GM12878 (cell line): ENCODE data around the gene EPN3. TPM values are rescaled to one million over a fixed set of nuclear protein-coding genes. Genes with fewer than 3 reads are reported as not detected.

Source experiments
- BMI1 ChIP-seq: fragments of 450-650 bp; IDR thresholded peaks from 2 replicates; pipeline ENCODE4 v1.6.1; 2016; ENCODE audit warnings: mild to moderate bottlenecking, moderate library complexity, borderline replicate concordance
- CHD1 ChIP-seq: IDR thresholded peaks from 2 replicates; pipeline ENCODE4 v1.6.1; 2012; ENCODE audit warnings: low read depth, low read length, improper control_type of control experiment
- CREB1 ChIP-seq: IDR thresholded peaks from 2 replicates; pipeline ENCODE4 v1.6.1; 2012; ENCODE audit warnings: low read depth, mild to moderate bottlenecking, inconsistent platforms
- HDAC6 ChIP-seq: fragments of 200-600 bp; sonication (generic); IDR thresholded peaks from one replicate; pipeline ENCODE4 v1.8.0; 2017; ENCODE audit warnings: antibody characterized with exemption; ENCODE audit not compliant: unreplicated experiment
- HSF1 ChIP-seq: fragments of 150-350 bp; IDR thresholded peaks from 2 replicates; pipeline ENCODE4 v1.6.1; 2014; ENCODE audit warnings: mild to moderate bottlenecking, low read depth, low read length
- IKZF2 ChIP-seq, 2 experiments: fragments of 450-650 bp; IDR thresholded peaks; 2 replicates each; pipeline ENCODE4 v1.6.1; 2017; ENCODE audit warnings: mild to moderate bottlenecking in 2 of 2, moderate library complexity in 2 of 2
- IRF3 ChIP-seq: fragments of 450-650 bp; IDR thresholded peaks from 2 replicates; pipeline ENCODE4 v1.6.1; 2014; ENCODE audit warnings: mild to moderate bottlenecking
- KLF5 ChIP-seq: fragments of 450-650 bp; IDR thresholded peaks from 2 replicates; pipeline ENCODE4 v1.6.1; 2014; ENCODE audit warnings: mild to moderate bottlenecking; ENCODE audit not compliant: partially characterized antibody
- NKRF ChIP-seq: fragments of 450-650 bp; conservative IDR thresholded peaks from 2 replicates; pipeline ENCODE4 v1.6.1; 2017; ENCODE audit warnings: mild to moderate bottlenecking, moderate library complexity
- PAX5 ChIP-seq: IDR thresholded peaks from 2 replicates; pipeline ENCODE4 v1.6.1; 2011; ENCODE audit warnings: low read depth, low read length, borderline replicate concordance
- PKNOX1 ChIP-seq: fragments of 450-650 bp; IDR thresholded peaks from 2 replicates; pipeline ENCODE4 v1.6.1; 2016; ENCODE audit warnings: mild to moderate bottlenecking
- RELA ChIP-seq: fragments of 450-650 bp; IDR thresholded peaks from 2 replicates; pipeline ENCODE4 v1.8.0; 2014; ENCODE audit warnings: borderline replicate concordance; ENCODE audit not compliant: partially characterized antibody
- SIN3A ChIP-seq: IDR thresholded peaks from 2 replicates; pipeline ENCODE4 v1.6.1; 2012; ENCODE audit warnings: low read depth, low read length, improper control_type of control experiment
- SIX5 ChIP-seq: IDR thresholded peaks from 2 replicates; pipeline ENCODE4 v1.6.1; 2011; ENCODE audit warnings: mild to moderate bottlenecking, low read depth, low read length, moderate library complexity; ENCODE audit not compliant: severe bottlenecking
- SUPT20H ChIP-seq: IDR thresholded peaks from 2 replicates; pipeline ENCODE4 v1.6.1; 2011; ENCODE audit warnings: low read depth, mild to moderate bottlenecking, low read length, moderate library complexity, borderline replicate concordance; ENCODE audit not compliant: control insufficient read depth
- TARDBP ChIP-seq: IDR thresholded peaks from 2 replicates; pipeline ENCODE4 v1.6.1; 2016; ENCODE audit warnings: borderline replicate concordance
- TCF7 ChIP-seq: IDR thresholded peaks from 2 replicates; pipeline ENCODE4 v1.6.1; 2014; ENCODE audit warnings: antibody characterized with exemption, borderline replicate concordance
- ZNF592 ChIP-seq: fragments of 450-650 bp; IDR thresholded peaks from 2 replicates; pipeline ENCODE4 v1.6.1; 2017; ENCODE audit warnings: mild to moderate bottlenecking, moderate library complexity
- polyA plus RNA-seq, 11 experiments: library from polyadenylated mRNA; depleted of rRNA in 4 of 11; unstranded in 6 of 11; stranded (reverse) in 5 of 11; fragments of >200 nt; fragmentation: Nextera tagmentation in 4 of 11; fragmentation: Illumina TruSeq in 1 of 11; extraction: Ambion mirVana in 4 of 11; extraction: Trizol in 1 of 11; gene quantifications; 1 replicate in 1 of 11; 2 replicates in 10 of 11; pipeline versions ENCODE4 v1.2.1 to v1.2.3, GENCODE V29; 2011 to 2016; ENCODE audit warnings: inconsistent platforms in 2 of 11, missing spikeins in 2 of 11, low read depth in 1 of 11
- total RNA-seq, 4 experiments: library from RNA; depleted of rRNA in 3 of 4; stranded (reverse); fragments of >200 nt in 3 of 4; fragmentation: Illumina TruSeq in 1 of 4; extraction: Trizol in 1 of 4; gene quantifications; 2 replicates each; pipeline versions ENCODE4 v1.2.1 to v1.2.3, GENCODE V29; 2013 to 2021

Gene EPN3
- total and polyA plus RNA-seq, 10 of the 15 experiments (the other 5 are each of a cell fraction or from before 2014, with no cell fraction given) = 0.04 to 0.07 TPM; not detected in 8

GRCh38 chr17:50547035-50547735 lies 14.7 kb downstream of the EPN3 start, which contains the start of gene SPATA20 (continued):
- TF ChIP-seq RELA = no peak
- no peak for TF ChIP-seq BMI1
- TF ChIP-seq TARDBP = no peak
- no peak for TF ChIP-seq TCF7
- TF ChIP-seq SIX5 = no peak
- no peak for TF ChIP-seq SIN3A
- no peak for TF ChIP-seq PAX5
- TF ChIP-seq IKZF2 (IDR thresholded peaks at IDR 0.05) = no peak
- no peak for TF ChIP-seq KLF5
- TF ChIP-seq HDAC6 = no peak
- no peak for TF ChIP-seq CREB1
- TF ChIP-seq CHD1 = no peak
- TF ChIP-seq NKRF = peak; percentile 71; the same call in 1 of the 2 replicates
- no peak for TF ChIP-seq PKNOX1
- no peak for TF ChIP-seq IRF3
- no peak for TF ChIP-seq SUPT20H
- TF ChIP-seq ZNF592 = peak; percentile 85
- no peak for TF ChIP-seq HSF1
